Stimulated activated CD4-positive, alpha-beta T cell treated with anti-CD3 and anti-CD28 coated beads, Interleukin-4, amount 100 ng/mL, for 1 hour (primary cell): ENCODE data around the gene CDC42EP1.
"Not testable (repeated sequence)": the region's sequence is repeated elsewhere in the genome, so short reads cannot be mapped to it uniquely, and the experiment has no call there.

Source experiments
- DNase-seq: peaks from one replicate; pipeline ENCODE4 v3.0.0-alpha.2; 2020

The CDC42EP1 gene

DNA sequence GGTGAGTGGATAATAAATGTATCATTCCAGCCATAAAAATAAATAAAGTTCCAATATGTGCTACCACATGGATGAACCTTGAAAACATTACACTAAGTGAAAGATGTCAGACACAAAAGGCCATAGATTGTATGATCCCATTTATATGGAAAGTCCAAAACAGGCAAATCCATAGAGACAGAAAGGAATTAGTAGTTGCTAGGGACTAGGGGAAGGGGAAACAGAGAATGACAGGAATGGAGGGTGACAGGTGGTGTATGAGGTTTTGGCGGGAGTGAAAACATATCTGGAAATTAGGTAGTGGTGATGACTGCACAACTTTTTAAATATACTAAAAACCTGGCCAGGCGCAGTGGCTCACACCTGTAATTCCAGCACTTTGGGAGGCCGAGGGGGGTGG lies 25.8 kb upstream of the CDC42EP1 start:
- DNase-seq, result no peak

DNA sequence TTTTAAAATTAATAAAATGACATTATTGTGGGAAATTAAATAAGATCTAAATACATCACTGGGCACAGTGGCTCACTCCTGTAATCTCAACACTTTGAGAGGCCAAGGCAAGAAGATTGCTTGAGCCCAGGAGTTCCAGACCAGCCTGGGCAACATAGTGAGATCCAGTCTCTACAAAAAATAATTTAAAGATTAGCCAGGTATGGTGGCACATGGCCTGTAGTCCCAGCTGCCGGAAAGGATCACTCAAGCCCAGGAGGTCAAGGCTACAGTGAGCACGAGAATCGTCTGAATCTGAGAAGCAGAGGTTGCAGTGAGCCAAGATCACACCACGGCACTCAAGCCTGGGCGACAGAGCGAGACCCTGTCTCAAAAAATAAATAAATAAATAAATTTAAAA lies 25.1 kb upstream of the CDC42EP1 start:
- DNase-seq, result no peak

DNA sequence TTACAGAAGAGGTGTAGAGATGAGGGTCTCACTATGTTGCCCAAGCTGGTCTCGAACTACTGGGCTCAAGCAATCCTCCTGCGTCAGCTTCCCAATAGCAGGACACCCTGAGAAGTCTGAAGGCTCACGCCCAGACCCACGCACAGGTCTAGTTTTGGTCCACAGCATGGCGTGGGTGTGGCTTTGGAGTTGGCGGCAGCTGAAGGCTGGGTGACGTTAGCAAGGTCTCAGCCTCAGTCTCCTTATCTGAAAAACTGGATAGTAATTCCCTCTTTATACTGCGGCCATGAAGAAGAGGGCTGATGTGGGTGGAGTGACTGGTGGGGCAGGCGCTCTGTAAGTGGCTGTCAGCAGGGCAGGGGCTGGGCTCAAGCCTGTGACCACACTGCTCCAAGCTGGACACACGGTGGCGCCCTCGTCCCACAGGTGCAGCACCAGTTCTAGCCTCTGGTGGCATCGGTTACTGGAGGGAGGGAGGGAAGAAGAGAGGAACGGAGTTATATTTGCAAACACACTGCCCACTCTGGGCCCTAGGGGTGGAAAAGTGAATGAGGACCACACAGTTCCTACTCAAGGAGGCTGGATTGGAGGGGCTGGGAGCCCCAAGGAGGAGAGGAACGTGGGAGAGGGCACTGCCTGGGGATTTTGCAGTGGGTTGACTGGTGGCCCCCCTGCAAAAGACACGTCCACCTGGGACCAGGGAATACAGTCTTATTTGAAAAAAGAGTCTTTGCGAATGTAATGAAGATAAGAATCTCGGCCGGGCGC lies 21.5 kb upstream of the CDC42EP1 start:
- DNase-seq, result peak; percentile 92

DNA sequence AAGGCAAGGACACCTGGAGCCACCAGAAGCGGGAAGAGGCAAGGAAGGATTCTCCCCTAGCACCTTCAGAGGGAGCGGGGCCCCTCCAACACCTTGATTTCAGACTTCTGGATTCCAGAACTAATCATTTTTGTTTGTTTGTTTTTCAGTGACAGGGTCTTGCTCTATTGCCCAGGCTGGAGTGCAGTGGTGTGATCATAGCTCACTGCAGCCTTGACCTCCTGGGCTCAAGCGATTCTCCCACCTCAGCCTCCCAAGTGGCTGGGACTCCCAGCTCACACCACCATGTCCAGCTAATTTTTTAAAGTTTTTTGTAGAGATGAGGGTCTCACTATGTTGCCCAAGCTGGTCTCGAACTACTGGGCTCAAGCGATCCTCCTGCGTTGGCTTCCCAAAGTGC lies 20.5 kb upstream of the CDC42EP1 start:
- not testable (repeated sequence) for DNase-seq

DNA sequence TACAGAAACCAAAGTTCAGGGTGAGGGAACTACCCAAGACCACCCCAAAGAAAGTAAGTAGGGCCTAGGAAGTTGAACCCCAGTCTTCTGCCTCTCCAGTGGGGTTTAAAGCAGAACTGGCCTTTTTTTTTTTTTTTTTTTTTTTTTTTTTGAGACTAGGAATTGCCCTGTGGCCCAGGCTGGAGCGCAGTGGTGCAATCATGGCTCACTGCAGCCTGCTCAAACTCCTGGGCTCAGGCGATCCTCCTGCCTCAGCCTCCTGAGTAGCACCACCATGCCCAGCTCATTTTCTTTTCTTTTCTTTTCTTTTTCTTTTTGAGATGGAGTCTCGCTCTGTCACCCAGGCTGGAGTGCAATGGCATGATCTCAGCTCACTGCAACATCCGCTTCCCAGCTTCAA lies 17.9 kb upstream of the CDC42EP1 start:
- not testable (repeated sequence) for DNase-seq

DNA sequence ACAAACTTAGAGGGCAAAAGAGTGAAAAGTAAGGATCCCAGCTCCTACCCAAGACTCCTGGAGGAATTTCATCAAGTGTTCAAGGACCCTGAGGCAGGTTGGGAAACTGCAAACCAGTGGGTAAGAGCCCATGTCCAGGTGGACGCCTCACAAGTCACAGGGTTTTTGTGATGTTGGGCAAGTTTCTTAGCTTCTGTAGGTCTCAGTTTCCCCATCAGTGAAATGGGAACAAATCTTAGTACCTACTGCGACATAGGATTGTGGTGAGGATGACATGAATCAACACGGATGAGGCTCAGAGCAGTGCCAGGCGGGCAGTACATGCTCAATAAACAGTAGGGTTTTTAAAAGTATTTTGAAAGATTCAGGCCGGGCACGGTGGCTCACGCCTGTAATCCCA lies 17.3 kb upstream of the CDC42EP1 start:
- DNase-seq, result no peak

DNA sequence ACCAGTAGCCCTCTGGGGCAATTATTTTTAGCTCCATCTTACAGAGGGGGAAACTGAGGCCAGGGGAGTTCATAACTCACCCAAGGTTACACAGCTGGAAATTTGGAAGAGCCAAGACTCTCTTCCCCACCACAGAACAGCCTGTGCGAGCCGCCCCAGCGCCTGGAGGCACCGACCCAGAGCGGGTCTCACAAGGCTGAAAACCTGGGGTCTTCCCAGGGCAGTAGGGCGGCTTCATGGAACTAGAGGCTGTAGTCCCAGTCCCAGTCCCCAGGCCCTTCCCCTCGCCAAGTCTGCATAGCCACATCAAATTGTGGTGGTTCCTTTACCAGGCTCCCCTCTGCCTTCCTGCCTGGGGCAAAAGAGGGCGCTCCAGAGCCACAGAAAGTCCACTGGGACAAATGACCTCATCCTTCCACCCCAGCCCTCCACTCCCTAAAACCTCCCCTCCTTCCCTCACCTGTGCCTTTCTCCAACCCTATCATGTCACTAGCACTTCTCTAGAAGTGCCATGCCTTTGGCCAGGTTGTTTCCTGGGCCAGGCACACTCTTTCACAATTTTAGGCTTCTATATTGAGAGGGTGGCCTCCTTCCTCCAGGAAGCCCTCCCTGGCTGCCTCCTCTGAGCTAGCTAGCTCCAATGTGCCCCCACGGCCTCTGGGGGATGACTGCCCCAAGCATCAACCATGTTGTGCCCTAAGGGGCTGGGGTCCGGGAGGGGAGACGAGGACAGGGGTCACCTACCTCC lies 15.2 kb upstream of the CDC42EP1 start:
- peak; percentile 55 for DNase-seq

DNA sequence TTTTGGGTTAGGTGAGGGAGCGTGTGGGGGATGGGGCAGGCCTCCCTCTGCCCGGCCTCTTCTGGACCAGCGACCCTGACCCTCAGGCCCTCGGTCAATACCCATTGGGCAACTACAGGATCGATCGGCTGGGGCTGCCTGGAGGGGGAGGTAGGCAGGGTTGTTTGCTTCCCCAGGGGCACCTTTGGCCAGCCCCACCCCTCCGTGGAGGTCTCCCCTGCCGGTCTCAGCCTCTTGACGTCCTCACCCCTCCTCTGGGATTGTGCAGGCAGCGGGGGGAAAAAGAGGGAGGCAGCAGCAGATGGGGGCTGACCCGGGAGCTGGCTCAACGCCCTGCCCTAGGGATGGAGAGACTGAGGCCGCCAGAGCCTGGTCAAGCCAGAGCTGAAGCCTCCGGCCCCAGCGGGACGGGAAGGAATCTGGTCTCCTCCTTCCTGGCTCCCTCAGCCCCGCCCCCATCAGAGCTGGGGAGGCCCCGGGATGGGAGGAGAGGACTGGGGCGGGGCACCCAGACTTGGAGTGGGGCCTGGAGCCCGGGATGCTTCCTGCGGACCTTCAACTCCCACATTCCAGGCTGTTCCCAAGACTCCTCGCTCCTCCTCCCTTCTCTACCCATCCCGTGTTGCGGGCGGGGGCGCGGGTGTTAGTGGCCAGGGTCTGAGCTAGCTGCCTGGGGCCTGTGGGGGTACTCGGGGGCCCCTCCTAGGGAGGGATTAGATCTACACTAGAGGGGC lies 14.4 kb upstream of the CDC42EP1 start:
- no peak for DNase-seq

DNA sequence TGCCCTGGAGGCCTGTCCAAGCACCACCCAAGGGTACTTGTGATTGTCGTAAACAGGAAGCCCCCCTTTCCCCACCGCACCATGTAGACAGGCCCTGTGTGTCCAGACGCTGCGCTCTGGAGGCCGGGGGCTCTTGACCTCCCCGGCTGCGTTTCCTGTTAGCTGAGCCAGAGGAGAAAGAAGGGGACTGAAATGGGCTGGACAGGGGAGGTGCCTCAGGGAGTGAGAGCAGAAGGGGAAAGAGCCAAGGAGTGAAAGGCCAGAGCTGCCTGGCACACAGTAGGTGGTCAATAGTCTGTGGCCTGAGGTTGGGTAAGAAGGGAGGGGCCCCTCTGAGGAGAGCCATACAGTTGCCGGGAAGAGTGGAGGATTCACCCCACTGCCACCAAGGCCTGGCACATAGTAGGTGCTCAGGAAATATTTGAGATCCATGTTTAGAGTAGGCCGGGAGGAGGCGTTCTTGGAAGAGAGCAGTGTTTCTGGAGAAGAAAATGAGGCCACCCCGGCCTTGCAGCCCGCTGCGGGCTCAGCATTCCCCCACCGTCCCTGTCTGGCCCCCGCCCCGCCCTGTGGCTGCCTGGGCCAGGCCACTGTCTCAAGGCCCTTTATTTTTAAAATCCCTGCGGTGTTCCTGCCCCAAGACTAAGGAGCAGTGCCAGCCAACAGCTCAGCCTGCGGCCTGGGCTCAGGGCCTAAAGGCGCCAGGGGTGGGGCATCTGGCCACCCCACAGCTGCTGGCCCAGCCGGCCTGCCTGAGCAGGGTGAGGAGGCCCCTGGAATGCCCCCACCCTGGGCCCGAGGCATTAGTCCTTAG lies 13.6 kb upstream of the CDC42EP1 start:
- no peak for DNase-seq

DNA sequence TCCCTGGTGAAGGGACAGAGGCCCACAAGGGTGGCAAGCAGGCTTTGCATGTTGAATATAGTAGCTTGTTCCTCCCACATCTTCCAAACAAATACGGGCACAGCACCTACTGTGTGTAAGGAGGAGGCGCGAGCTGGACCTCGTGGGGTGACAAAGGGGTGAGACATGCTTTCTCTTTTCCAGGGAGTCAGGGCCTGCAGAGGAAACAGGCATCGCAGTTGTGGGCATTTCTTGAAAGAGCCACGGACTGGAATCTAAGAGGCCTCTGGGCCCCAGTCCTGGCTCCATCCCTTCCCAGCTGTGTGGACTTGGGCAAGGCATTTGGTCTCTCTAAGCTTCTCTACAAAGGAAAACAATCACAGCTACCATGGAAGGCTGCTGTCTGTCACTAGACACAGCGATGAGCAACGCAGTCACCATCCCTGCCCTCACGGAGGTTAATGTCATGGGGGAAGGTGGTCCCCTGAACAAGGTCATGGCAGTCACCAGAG lies 13.0 kb upstream of the CDC42EP1 start:
- DNase-seq, result no peak

DNA sequence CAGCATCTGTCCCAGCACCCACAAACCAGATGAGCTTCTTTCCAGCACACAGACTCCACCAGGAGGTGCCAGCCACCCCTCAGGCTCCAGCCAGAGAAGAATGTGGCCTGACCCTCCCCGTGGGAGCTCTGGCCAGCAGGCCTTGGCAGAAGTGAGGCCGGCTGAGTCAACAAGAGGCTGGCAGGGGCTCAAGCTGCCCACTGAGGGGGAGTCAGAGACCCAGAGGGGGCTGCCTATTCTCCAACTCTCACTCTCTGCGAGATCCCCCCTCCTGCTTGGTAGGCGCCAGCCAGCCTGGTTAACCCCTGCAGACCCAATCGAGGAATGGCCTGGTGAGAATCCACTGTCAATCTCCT lies 10.6 kb upstream of the CDC42EP1 start:
- no peak for DNase-seq

DNA sequence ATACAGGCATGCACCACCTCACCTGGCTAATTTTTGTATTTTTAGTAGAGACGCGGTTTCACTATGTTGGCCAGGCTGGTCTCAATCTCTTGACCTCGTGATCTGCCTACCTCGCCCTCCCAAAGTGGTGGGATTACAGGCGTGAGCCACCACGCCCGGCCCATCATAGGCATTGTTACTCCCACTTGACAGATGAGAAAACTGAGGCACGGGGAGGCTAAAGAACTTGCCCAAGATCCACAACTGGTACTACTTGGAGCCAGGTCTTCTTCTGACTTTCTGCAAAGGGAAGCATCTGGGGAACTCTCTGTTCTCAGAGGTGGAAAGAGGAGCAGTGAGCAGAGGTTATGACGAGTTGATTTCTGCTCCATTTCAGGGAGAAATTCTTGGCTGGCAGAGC lies 9.4 kb upstream of the CDC42EP1 start:
- DNase-seq, result not testable (repeated sequence)

DNA sequence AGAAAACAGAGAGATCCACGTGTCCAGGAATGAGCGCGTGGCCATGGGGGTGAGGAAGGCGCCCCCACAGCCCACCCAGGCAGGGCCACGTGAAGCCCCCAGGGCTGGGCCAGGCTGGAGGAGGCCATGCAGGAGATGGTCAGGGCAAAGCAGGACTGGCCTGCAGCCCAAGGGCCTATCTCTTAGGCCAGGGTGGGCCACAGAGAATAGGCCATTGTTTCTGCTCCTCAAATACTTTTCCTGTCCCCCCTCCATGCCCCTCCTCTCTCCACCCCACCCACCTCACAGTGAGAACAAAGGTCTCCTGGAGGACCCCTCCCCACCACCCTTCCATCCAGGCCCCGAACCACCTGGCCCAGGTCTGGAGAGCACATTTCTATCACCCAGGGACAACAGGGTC lies 8.3 kb upstream of the CDC42EP1 start:
- DNase-seq, result no peak

DNA sequence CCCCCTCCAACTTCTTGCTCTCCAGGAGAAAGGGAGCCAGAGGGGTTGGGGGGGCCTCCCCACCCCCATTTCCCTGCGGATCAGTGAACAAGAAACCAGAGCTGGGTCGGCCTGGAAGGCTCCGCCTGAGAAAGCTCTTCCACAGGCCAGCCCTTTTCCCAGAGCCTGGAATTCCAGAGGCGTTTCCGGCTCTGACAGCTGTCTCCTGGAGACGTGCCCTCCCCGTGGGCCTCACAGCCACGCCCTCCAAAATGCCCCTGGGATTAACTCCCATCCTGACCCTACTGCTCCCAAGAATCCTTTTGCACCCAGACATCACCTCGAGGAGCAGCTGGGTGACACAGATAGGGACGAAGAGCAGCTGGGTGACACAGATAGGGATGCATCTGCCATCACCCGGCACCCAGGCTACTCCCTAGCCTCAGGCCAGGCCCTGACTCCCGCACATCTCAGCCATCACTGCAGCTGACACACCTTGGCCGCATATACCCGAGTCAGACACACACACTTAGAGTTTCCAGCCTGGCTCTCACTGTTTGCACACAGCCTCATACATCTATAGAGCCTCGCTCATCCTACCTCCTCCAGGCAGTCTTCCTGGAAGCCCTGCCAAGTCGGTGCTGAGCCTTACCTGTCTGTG lies 7.6 kb upstream of the CDC42EP1 start:
- no peak for DNase-seq

DNA sequence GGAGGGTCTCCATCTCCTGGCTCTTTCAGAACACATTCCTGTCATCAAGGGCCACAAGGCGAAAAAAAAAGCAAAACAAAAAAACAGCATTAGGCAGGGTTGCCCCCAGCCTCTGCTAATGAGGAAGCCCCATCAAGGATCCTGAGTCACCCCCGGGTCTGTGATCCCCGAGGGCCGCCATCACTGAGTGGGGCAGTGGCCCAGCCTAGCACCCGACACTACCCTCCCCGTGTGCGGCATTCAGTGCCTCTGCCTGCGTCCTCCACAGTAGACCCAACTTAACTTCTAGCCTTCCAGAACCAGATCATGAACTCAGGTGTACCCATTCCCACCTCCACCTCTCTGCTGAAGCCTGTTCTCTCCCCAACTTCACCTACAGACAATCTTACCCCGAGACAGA lies 6.6 kb upstream of the CDC42EP1 start:
- no peak for DNase-seq

DNA sequence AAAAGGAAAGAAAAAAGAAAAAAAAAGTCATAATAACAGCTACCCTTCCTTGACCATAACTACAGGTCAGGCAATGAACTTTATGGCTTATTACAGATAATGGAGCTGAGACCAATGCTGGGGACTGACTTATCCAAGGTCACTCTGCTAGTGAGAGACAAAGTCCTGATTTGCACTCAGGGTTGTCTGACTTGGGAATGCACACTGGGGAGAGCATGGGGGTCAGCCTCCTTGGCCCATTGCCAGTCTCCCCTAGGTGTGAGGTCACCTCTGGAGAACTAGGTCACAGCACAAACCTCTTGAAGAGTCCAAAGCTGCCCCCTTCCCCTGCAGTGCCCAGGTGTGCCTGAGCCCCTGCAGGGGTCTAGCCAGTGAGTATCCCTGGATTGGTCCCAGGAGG lies 5.3 kb upstream of the CDC42EP1 start:
- DNase-seq, result no peak

DNA sequence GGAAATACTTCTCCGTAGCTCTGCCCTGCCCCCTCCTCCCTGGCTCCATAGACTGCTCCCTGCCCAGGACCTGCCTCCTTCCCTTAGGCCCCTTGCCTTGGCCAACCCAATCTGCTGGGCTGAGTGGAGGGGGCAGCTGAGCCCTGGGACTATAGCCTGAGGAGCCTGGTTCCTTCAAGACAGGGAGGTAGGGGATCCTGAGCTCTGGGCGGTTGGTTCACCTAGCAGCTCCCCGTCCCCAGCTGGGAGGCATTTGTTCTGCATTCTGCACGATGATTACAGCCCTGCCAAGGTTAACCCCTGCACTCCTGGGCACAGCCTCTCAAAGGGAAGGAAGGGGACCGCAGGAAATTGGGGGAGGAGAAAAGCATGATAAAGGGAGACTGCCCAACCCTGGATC lies 3.6 kb upstream of the CDC42EP1 start:
- DNase-seq, result no peak

DNA sequence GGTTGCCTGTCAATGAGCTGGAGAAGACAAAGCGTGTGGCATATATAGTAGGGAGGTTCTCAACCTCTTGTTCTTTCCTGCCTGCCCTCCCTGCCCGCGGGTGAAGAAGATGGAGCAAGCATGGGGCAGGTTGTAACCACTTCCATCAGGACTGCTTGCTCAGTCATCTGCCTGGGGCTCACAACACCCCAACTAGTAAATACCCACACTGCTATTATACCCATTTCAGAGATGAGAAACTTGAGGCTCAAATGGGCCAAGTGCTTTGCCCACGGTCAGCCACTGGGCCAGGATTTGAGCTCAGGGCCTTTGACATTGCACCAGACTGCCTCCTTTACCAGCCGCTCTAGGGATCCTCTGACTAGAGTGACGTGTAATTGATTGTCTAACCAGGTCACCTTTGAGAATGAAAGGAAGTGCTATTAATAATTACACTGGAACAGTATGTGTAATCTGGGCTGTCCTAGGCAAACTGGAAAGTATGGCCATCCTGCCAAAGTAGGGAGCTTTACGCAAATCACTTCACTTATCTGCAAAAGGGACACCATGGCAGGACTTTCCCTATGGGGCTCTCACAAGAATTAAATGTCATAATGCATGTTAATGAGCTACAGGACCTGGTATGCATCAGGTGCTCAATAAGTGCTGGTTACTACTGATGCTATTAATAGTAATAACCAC lies 2.8 kb upstream of the CDC42EP1 start:
- DNase-seq, result no peak

DNA sequence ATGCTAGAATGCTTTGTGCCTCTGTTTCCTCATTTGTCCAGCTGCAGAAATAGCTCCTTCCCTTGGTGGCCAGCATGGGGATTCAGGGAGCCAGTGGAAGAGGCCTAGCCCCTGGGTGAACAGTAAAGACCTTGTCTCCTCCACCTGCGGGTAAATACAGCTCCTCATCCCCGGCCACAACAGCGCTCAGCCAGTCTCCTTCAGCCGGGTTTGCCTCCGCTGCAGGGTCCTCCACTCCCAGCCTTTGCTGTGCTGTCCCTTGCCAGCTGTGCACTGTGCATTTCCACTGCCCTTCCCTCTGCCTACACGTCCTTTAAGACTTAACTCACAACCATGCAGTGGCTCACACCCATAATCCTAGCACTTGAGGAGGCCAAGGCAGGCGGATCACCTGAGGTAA lies 1.5 kb upstream of the CDC42EP1 start:
- DNase-seq, result no peak

DNA sequence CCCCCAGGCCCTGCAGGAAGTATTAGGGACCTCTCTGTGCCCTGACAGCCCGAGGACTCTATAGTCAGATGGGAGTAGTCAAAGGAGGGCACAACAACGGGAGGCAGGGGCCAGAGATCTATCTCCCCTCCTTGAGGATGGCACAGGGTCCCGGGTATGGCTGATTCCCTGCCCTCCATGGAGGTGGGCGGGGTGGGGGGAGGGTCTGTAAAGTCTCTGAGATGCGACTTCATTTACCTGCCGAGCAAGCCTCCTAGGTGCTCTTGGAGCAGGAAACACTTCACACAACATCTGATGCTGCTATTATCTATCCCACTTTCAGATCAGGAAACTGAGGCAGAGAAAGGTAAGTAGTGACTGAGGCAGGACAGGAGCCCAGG lies 769 bp upstream of the CDC42EP1 start:
- DNase-seq, result no peak

DNA sequence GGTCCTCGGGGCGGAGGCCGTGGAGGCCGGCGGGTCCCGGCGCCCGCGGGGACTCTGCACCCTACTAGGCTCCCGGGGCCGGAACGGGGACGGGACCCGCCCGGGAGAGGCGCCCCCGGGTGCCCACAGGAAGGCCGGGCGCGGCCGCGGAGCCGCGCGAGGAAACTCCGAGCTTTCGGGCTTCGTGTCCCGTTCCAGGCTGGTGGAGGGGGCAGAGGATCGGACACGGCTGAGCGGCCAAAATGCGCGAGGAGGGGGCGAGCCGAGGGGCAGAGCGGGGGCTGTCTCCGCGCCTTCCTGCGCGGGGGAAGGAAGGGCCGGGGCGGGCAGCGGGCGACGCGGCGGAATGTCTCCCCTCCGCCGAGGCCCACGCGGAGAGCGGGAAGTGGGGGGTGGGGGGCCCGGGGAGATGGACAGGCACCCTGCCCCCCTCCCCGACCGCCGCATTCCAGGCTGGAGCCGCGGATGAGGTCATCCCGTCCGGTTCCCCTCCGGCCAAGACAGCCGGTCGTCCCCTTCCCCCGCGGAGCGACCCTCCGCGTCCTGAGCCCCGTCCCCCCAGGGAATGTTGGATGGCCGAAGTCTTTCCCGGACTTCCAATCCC lies 430 bp downstream of the CDC42EP1 start:
- no peak for DNase-seq
